Heart left ventricle (tissue), 13 donors: ENCODE results near the gene SHANK3.

ENCODE experiments used
- CTCF ChIP-seq, 12 donors: fragments of 200-600 bp; sonication (generic) in 4 of 12; IDR thresholded peaks; one replicate each; pipeline versions ENCODE4 v1.5.0 to v1.8.0; 2018 to 2022; ENCODE audit warnings: antibody characterized with exemption in 12 of 12, mild to moderate bottlenecking in 5 of 12
- POLR2A ChIP-seq, 2 donors: fragments of 450-650 bp; IDR thresholded peaks; one replicate each; pipeline ENCODE4 v1.6.1; 2017; ENCODE audit warnings: antibody characterized with exemption in 2 of 2, mild to moderate bottlenecking in 2 of 2, moderate library complexity in 2 of 2
- donor health status: ischemic (EF 13 %, LVEDD 7.1; RV severe dilation, severe dysfunction).
- donor health status: DM: no; HTN: yes; CAD: no.
- donor health status: DM: no; HTN: no; CAD: no.
- donor health status: ischemic (EF 25% LVEDD 6.9; RV normal size, moderate dysfunction).
- donor health status: ischemic (EF 25% LVEDD 5.7; RV mildly dilated, moderate dysfunction).
- donor health status: ischemic (EF 35%, LVEDD 5.7; RV mildly dilated, moderate dysfunction).
- donor health status: nonischemic (EF 11% LVEDD 7.7; RV severe dilation, severe dysfunction).
- donor health status: DM: yes; HTN: yes; CAD: no.
- donor health status: PGD.
- donor health status: ischemic (EF 29% LVEDD 5.4; RV normal size, mild dysfunction).
- donor health status: nonischemic (EF 23%, LVEDD 6.1; RV moderate dilation, normal function).

DNA sequence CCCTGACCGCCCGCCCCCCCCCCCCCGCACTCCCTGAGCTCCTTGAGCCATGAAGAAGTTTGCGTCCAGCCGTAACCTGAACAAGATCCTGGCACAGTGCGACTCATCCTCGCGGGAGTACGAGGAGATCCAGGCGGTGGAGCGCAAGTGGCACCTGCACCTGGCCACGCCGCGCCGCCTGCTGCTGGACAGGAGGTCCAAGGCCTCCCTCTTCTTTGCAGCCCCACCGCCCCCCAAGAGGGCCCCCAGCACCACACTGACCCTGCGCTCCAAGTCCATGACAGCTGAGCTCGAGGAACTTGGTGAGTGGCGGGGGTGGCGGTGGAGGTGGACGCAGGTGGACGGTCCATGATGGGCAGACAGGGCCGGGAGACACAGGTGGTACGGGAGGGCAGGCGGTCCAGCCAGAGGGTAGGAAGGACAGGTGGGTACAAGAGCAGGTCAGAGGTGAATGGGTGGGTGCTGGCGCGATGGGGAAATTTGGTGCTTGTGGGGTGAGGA is 33.3 kb downstream of the SHANK3 start:
- TF ChIP-seq CTCF (IDR thresholded peaks at IDR 0.05) (no peak), POLR2A (IDR thresholded peaks at IDR 0.05) (no peak)
